ENCODE measurements around the gene MAZ. TPM values are rescaled to one million over a fixed set of nuclear protein-coding genes. Genes with fewer than 3 reads are reported as not detected.

Gene MAZ
- total RNA-seq, 4 donors from 2014 or later = 68.7 to 145 (median 96.4) TPM

DNA sequence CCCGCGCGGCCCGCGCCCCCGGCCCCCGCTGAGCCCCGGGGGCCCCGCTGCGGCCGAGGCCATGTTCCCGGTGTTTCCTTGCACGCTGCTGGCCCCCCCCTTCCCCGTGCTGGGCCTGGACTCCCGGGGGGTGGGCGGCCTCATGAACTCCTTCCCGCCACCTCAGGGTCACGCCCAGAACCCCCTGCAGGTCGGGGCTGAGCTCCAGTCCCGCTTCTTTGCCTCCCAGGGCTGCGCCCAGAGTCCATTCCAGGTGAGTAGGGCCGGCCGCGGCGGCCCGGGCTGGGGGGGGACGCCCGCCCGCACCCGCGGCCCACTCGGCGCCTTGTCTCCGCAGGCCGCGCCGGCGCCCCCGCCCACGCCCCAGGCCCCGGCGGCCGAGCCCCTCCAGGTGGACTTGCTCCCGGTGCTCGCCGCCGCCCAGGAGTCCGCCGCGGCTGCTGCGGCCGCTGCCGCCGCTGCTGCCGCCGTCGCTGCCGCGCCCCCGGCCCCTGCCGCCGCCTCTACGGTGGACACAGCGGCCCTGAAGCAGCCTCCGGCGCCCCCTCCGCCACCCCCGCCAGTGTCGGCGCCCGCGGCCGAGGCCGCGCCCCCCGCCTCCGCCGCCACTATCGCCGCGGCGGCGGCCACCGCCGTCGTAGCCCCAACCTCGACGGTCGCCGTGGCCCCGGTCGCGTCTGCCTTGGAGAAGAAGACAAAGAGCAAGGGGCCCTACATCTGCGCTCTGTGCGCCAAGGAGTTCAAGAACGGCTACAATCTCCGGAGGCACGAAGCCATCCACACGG lies 504 bp downstream of the MAZ start:
- peaks cover 0 to 11% of the 10 kb centered on the region in 2 donors for H3K36me3 ChIP-seq
- H3K27me3 ChIP-seq = no peaks in the 10 kb centered on the region
- in situ Hi-C loops (cut with MboI; ENCODE audit: low sequenced_read_pairs in 4 of 4) (no loop called here), intact Hi-C loops (cut with DNase I; ENCODE audit: low total_unique reads) (loop anchor here (5.0 to 10.0 kb wide), 6 partner anchors 120 to 1270 kb away; partner anchors contain the start of genes KCTD13, MYL11, NUPR1 and PRR14)
- no peaks in the 10 kb centered on the region for H3K9me3 ChIP-seq
- peak overlapping the region; percentile 58 to 83 (median 65) for H3K4me3 ChIP-seq
- peaks cover 46 to 53% of the 10 kb centered on the region in 2 donors for H3K4me1 ChIP-seq
- H3K27ac ChIP-seq = peak overlapping the region; percentile 89 to 99 (median 96)
- DNase-seq (peak in 1 of 2 donors; percentile 42), ATAC-seq (no peak)
- TF ChIP-seq POLR2A (IDR thresholded peaks at IDR 0.05) = no peak
- TF ChIP-seq, protein P1, sequence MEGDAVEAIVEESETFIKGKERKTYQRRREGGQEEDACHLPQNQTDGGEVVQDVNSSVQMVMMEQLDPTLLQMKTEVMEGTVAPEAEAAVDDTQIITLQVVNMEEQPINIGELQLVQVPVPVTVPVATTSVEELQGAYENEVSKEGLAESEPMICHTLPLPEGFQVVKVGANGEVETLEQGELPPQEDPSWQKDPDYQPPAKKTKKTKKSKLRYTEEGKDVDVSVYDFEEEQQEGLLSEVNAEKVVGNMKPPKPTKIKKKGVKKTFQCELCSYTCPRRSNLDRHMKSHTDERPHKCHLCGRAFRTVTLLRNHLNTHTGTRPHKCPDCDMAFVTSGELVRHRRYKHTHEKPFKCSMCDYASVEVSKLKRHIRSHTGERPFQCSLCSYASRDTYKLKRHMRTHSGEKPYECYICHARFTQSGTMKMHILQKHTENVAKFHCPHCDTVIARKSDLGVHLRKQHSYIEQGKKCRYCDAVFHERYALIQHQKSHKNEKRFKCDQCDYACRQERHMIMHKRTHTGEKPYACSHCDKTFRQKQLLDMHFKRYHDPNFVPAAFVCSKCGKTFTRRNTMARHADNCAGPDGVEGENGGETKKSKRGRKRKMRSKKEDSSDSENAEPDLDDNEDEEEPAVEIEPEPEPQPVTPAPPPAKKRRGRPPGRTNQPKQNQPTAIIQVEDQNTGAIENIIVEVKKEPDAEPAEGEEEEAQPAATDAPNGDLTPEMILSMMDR (IDR thresholded peaks at IDR 0.05 in 4 of 5, conservative IDR thresholded peaks at IDR 0.05 in 1 of 5) = no peak

- no peaks in the 10 kb centered on the region for H3K27me3 ChIP-seq
- DNase-seq = peak; percentile 89 to 91
- in situ Hi-C loops (cut with MboI; ENCODE audit: low sequenced_read_pairs in 4 of 4) (no loop called here), intact Hi-C loops (cut with DNase I; ENCODE audit: low total_unique reads) (loop anchor here (2.0 to 10.0 kb wide), 7 partner anchors 120 to 1270 kb away; partner anchors contain the start of genes ALDOA, KCTD13, MYL11 and NUPR1)
- peaks cover 0 to 11% of the 10 kb centered on the region in 2 donors for H3K36me3 ChIP-seq
- H3K4me3 ChIP-seq = peak overlapping the region; percentile 56 to 61 (median 60)
- peaks cover 46 to 60% of the 10 kb centered on the region in 2 donors for H3K4me1 ChIP-seq
- H3K9me3 ChIP-seq = no peaks in the 10 kb centered on the region
- H3K27ac ChIP-seq = peak overlapping the region; percentile 89 to 99 (median 96)
- peak; percentile 14 to 19 for ATAC-seq
- TF ChIP-seq, protein P1 (IDR thresholded peaks at IDR 0.05 in 4 of 5, conservative IDR thresholded peaks at IDR 0.05 in 1 of 5) = peak in 4 of 5 experiments; percentile 4 to 60 (median 34)
- peak; percentile 78 to 79 for TF ChIP-seq POLR2A (IDR thresholded peaks at IDR 0.05)
Measured at GRCh38 chr16:29807426-29808218, 1.3 kb downstream of the MAZ start.

DNA sequence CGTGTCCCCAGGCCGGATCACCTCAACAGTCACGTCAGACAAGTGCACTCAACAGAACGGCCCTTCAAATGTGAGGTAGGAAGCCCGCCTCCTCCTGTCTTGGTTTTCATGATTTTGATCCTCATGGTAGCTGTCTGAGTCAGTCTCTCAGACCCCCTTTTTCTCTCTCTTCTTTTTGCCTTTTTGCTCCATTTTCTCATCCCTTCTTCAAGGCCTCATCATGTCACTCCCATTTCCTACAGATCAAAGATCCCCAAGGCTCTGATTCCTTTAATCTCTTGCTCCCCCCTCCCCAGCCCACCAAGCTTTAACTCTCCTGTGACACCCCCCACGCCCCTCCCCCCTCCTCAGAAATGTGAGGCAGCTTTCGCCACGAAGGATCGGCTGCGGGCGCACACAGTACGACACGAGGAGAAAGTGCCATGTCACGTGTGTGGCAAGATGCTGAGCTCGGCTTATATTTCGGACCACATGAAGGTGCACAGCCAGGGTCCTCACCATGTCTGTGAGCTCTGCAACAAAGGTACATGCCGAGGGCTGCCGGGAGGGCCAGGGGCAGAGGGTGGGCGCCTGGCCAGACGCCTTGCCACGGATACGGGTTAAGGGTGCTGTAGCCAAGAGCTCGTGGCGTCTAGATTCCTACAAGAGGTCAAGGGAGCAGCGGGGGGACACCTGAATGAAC lies 2.0 kb downstream of the MAZ start:
- no peaks in the 10 kb centered on the region for H3K27me3 ChIP-seq
- DNase-seq (peak in 1 of 2 donors; percentile 25), ATAC-seq (no peak)
- peak overlapping the region; percentile 56 to 61 (median 60) for H3K4me3 ChIP-seq
- H3K4me1 ChIP-seq = peaks cover 49 to 60% of the 10 kb centered on the region in 2 donors
- intact Hi-C loops (cut with DNase I; ENCODE audit: low total_unique reads) (loop anchor here (2.0 to 10.0 kb wide), 7 partner anchors 119 to 1271 kb away; partner anchors contain the start of genes ALDOA, KCTD13, MYL11 and NUPR1), in situ Hi-C loops (cut with MboI; ENCODE audit: low sequenced_read_pairs in 4 of 4) (no loop called here)
- H3K36me3 ChIP-seq = peaks cover 0 to 11% of the 10 kb centered on the region in 2 donors
- no peaks in the 10 kb centered on the region for H3K9me3 ChIP-seq
- TF ChIP-seq, protein P1 (IDR thresholded peaks at IDR 0.05 in 4 of 5, conservative IDR thresholded peaks at IDR 0.05 in 1 of 5) = no peak
- TF ChIP-seq POLR2A (IDR thresholded peaks at IDR 0.05) = no peak
- peak overlapping the region; percentile 89 to 99 (median 96) for H3K27ac ChIP-seq

- Histone ChIP-seq H3K9me3 (no peaks in the 10 kb centered on the region), H3K4me1 (peaks cover 49 to 54% of the 10 kb centered on the region in 2 donors), H3K36me3 (peaks cover 0 to 11% of the 10 kb centered on the region in 2 donors), H3K27me3 (no peaks in the 10 kb centered on the region), H3K27ac (peak overlapping the region; percentile 89 to 99 (median 96)), H3K4me3 (no peak overlapping the region)
- DNase-seq = no peak
- in situ Hi-C loops (cut with MboI; ENCODE audit: low sequenced_read_pairs in 4 of 4) (no loop called here), intact Hi-C loops (cut with DNase I; ENCODE audit: low total_unique reads) (loop anchor here (2.0 to 10.0 kb wide), 7 partner anchors 118 to 1272 kb away; partner anchors contain the start of genes ALDOA, KCTD13, MYL11 and NUPR1)
- no peak for TF ChIP-seq POLR2A (IDR thresholded peaks at IDR 0.05)
- TF ChIP-seq, protein P1 (IDR thresholded peaks at IDR 0.05 in 4 of 5, conservative IDR thresholded peaks at IDR 0.05 in 1 of 5) = no peak
- no peak for ATAC-seq
Measured at GRCh38 chr16:29809031-29809747, 2.9 kb downstream of the MAZ start.

Measured in gastrocnemius medialis (tissue), 4 donors.